Caco-2 (cell line): ENCODE data around the gene CCDC158. TPM values are rescaled to one million over a fixed set of nuclear protein-coding genes. Genes with fewer than 3 reads are reported as not detected.

Experiments used
- BruUV-seq: library from RNA; stranded (reverse); fragments of 400-500 nt; replicated peaks from 2 replicates; lab custom pipeline; 2021; lab: Mats Ljungman, UMichigan
- CTCF ChIA-PET: fragments of 300-600 bp; sonication (Branson Sonifier 250); formaldehyde crosslinking; loops from one replicate; lab custom pipeline; 2022; ENCODE audit warnings: antibody characterized with exemption; lab: Charles Lee
- POLR2A ChIA-PET: fragments of 300-600 bp; sonication (Branson Sonifier 250); formaldehyde crosslinking; loops from one replicate; lab custom pipeline; 2022; ENCODE audit warnings: antibody characterized with exemption; lab: Charles Lee
- DNase-seq, 2 experiments: peaks; one replicate each; pipeline versions ENCODE4 v3.0.0 to v3.0.0-alpha.2; 2020 to 2022
- H3K27me3 ChIP-seq: replicated peaks from 2 replicates; pipeline ENCODE4 v1.6.0; 2011; ENCODE audit warnings: low read length; ENCODE audit not compliant: control insufficient read depth, insufficient read depth
- H3K36me3 ChIP-seq: 2 replicates; pipeline ENCODE4 v1.5.1; 2011; ENCODE audit warnings: low read length; ENCODE audit not compliant: control insufficient read depth, insufficient read depth
- H3K4me1 ChIP-seq: fragments of 250-450 bp; sonication (Bioruptor Pico); 2 replicates; pipeline ENCODE4 v1.5.1; 2020; ENCODE audit warnings: mild to moderate bottlenecking
- H3K4me3 ChIP-seq: 2 replicates; pipeline ENCODE4 v1.5.1; 2011; ENCODE audit warnings: low read depth, mild to moderate bottlenecking, control low read depth, low read length
- H3K9me3 ChIP-seq: fragments of 250-450 bp; sonication (Bioruptor Pico); 2 replicates; pipeline ENCODE4 v1.5.1; 2020; ENCODE audit warnings: mild to moderate bottlenecking, moderate library complexity
- H3K27ac Mint-ChIP-seq: one replicate; pipeline ENCODE4 v1.8.0; 2022; ENCODE audit warnings: mixed read lengths; ENCODE audit not compliant: unreplicated experiment
- H3K27me3 Mint-ChIP-seq: one replicate; pipeline ENCODE4 v1.8.0; 2022; ENCODE audit warnings: mixed read lengths; ENCODE audit not compliant: insufficient read depth, unreplicated experiment
- H3K36me3 Mint-ChIP-seq: one replicate; pipeline ENCODE4 v1.8.0; 2022; ENCODE audit warnings: mild to moderate bottlenecking, mixed read lengths; ENCODE audit not compliant: insufficient read depth, unreplicated experiment
- H3K4me1 Mint-ChIP-seq: one replicate; pipeline ENCODE4 v1.8.0; 2022; ENCODE audit warnings: low read depth, mixed read lengths; ENCODE audit not compliant: unreplicated experiment
- H3K4me3 Mint-ChIP-seq: one replicate; pipeline ENCODE4 v1.8.0; 2022; ENCODE audit warnings: mild to moderate bottlenecking, moderate library complexity, mixed read lengths; ENCODE audit not compliant: unreplicated experiment
- H3K9me3 Mint-ChIP-seq: one replicate; pipeline ENCODE4 v1.8.0; 2022; ENCODE audit warnings: mixed read lengths; ENCODE audit not compliant: unreplicated experiment
- intact Hi-C: fragments of 100-400 bp; cut with micrococcal nuclease; formaldehyde crosslinking; loops from one replicate; pipeline ENCODE4 v1.10.0; 2022; ENCODE audit not compliant: unreplicated experiment
- total RNA-seq: library from RNA; stranded (reverse); gene quantifications from 2 replicates; pipeline ENCODE4 v1.2.3, GENCODE V29; 2022
- TF ChIP-seq, protein P1 (sequence below), 2 experiments: fragments of 200-600 bp in 1 of 2; IDR thresholded peaks; 1 replicate in 1 of 2; 2 replicates in 1 of 2; pipeline versions ENCODE4 v1.5.1 to v1.8.0; 2011 to 2022; ENCODE audit warnings: antibody characterized with exemption in 1 of 2, control low read depth in 1 of 2, inconsistent platforms in 1 of 2, low read depth in 1 of 2, low read length in 1 of 2, mild to moderate bottlenecking in 1 of 2, moderate library complexity in 1 of 2; ENCODE audit not compliant: insufficient read depth in 1 of 2, severe bottlenecking in 1 of 2, unreplicated experiment in 1 of 2

Gene CCDC158
- total RNA-seq, 1 experiment from 2014 or later: 0.39 TPM

GRCh38 chr4:76420188-76420761, 666 bp downstream of the CCDC158 start:
- H3K36me3 ChIP-seq: no peaks in the 10 kb centered on the region
- no peak for DNase-seq
- no peaks in the 10 kb centered on the region for H3K9me3 Mint-ChIP-seq
- no peaks in the 10 kb centered on the region for H3K9me3 ChIP-seq
- TSS peak; percentile 53 for BruUV-seq
- POLR2A ChIA-PET: no interaction called here
- CTCF ChIA-PET: interaction anchor here (1.0 to 1.5 kb wide), 2 partner anchors 42 to 240 kb away, joined by 3 to 7 read pairs; no protein-coding TSS in a partner anchor
- TF ChIP-seq, protein P1, sequence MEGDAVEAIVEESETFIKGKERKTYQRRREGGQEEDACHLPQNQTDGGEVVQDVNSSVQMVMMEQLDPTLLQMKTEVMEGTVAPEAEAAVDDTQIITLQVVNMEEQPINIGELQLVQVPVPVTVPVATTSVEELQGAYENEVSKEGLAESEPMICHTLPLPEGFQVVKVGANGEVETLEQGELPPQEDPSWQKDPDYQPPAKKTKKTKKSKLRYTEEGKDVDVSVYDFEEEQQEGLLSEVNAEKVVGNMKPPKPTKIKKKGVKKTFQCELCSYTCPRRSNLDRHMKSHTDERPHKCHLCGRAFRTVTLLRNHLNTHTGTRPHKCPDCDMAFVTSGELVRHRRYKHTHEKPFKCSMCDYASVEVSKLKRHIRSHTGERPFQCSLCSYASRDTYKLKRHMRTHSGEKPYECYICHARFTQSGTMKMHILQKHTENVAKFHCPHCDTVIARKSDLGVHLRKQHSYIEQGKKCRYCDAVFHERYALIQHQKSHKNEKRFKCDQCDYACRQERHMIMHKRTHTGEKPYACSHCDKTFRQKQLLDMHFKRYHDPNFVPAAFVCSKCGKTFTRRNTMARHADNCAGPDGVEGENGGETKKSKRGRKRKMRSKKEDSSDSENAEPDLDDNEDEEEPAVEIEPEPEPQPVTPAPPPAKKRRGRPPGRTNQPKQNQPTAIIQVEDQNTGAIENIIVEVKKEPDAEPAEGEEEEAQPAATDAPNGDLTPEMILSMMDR (IDR thresholded peaks at IDR 0.05; ENCODE audit: insufficient read depth in 1 of 2, low read depth in 1 of 2, low read length in 1 of 2, severe bottlenecking in 1 of 2, unreplicated experiment in 1 of 2): no peak
- no peaks in the 10 kb centered on the region for H3K27me3 Mint-ChIP-seq
- no peaks in the 10 kb centered on the region for H3K36me3 Mint-ChIP-seq
- H3K27me3 ChIP-seq: no peaks in the 10 kb centered on the region
- peak overlapping the region; percentile 92 for H3K4me3 Mint-ChIP-seq
- peaks cover 14% of the 10 kb centered on the region for H3K4me1 Mint-ChIP-seq
- H3K27ac Mint-ChIP-seq: peak overlapping the region; percentile 17
- intact Hi-C loops: no loop called here
- H3K4me3 ChIP-seq: peak overlapping the region; percentile 50
- H3K4me1 ChIP-seq: no peaks in the 10 kb centered on the region

DNA sequence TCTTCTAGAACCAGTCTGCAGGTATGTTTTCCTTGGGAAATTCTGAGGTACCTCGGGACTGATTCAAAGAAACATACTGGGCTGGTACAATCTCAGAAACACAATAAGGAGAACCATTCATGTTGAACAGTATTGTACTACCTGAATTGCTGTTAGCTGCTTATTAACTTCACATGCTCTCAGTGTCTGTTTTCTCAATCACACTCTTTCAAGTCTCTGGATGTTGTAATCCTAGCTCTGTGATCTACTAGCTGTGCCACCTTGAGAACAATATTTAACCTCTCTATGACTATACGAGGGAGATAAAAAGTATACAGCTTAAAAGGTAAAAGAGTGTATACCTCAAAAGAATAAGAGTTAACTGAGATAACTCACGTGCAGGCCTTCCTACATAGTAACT, 10.3 kb downstream of the CCDC158 start:
- BruUV-seq: no TSS peak
- Histone ChIP-seq H3K9me3 (no peaks in the 10 kb centered on the region), H3K36me3 (no peaks in the 10 kb centered on the region), H3K4me3 (no peak overlapping the region), H3K27me3 (no peaks in the 10 kb centered on the region), H3K4me1 (0 out of 2 replicates have a peak, but pooled peaks cover 3% of the 10 kb centered on the region)
- Mint-ChIP-seq H3K36me3 (no peaks in the 10 kb centered on the region), H3K27ac (no peak overlapping the region), H3K4me3 (no peak overlapping the region), H3K27me3 (peaks cover 4% of the 10 kb centered on the region), H3K4me1 (no peaks in the 10 kb centered on the region), H3K9me3 (no peaks in the 10 kb centered on the region)
- POLR2A ChIA-PET: no interaction called here
- intact Hi-C loops: no loop called here
- DNase-seq: no peak
- CTCF ChIA-PET: interaction anchor here (0.9 kb wide), 1 partner anchor 33 kb away, joined by 3 read pairs; no protein-coding TSS in a partner anchor
- TF ChIP-seq, protein P1 (IDR thresholded peaks at IDR 0.05; ENCODE audit: insufficient read depth in 1 of 2, low read depth in 1 of 2, low read length in 1 of 2, severe bottlenecking in 1 of 2, unreplicated experiment in 1 of 2): no peak

GRCh38 chr4:76407440-76408119, 13.4 kb downstream of the CCDC158 start:
- CTCF ChIA-PET: no interaction called here
- H3K27me3 Mint-ChIP-seq: peaks cover 23% of the 10 kb centered on the region
- intact Hi-C loops: no loop called here
- H3K9me3 Mint-ChIP-seq: no peaks in the 10 kb centered on the region
- no TSS peak for BruUV-seq
- no peaks in the 10 kb centered on the region for H3K36me3 Mint-ChIP-seq
- 0 out of 2 replicates have a peak, but pooled peaks cover 3% of the 10 kb centered on the region for H3K4me1 ChIP-seq
- no peak for DNase-seq
- H3K4me3 Mint-ChIP-seq: no peak overlapping the region
- H3K27me3 ChIP-seq: no peaks in the 10 kb centered on the region
- no peak overlapping the region for H3K4me3 ChIP-seq
- POLR2A ChIA-PET: no interaction called here
- no peaks in the 10 kb centered on the region for H3K36me3 ChIP-seq
- no peaks in the 10 kb centered on the region for H3K9me3 ChIP-seq
- TF ChIP-seq, protein P1 (IDR thresholded peaks at IDR 0.05; ENCODE audit: insufficient read depth in 1 of 2, low read depth in 1 of 2, low read length in 1 of 2, severe bottlenecking in 1 of 2, unreplicated experiment in 1 of 2): no peak
- no peak overlapping the region for H3K27ac Mint-ChIP-seq
- H3K4me1 Mint-ChIP-seq: no peaks in the 10 kb centered on the region
